Astrocyte of the cerebellum (primary cell): Measurements from ENCODE around the gene TARS3.

Experiments used
- DNase-seq: peaks from one replicate; pipeline ENCODE4 v3.0.0-alpha.2; 2011; ENCODE audit warnings: low read depth
- H3K4me3 ChIP-seq: 2 replicates; pipeline ENCODE4 v1.5.1; 2011; ENCODE audit warnings: mild to moderate bottlenecking, low read depth, low read length, moderate library complexity
- in situ Hi-C: cut with HindIII; loops from 2 replicates; pipeline ENCODE4 v1.10.0; 2017; ENCODE audit warnings: low sequenced_read_pairs
- TF ChIP-seq, protein P1 (sequence below): IDR thresholded peaks from 2 replicates; pipeline ENCODE4 v1.5.1; 2012; ENCODE audit warnings: low read length, low read depth, moderate library complexity, mild to moderate bottlenecking; ENCODE audit errors: missing control alignments

Gene TARS3

GRCh38 chr15:101604124-101604874 lies 120.0 kb downstream of the TARS3 start:
- no peak for DNase-seq
- in situ Hi-C loops = no loop called here
- TF ChIP-seq, protein P1, sequence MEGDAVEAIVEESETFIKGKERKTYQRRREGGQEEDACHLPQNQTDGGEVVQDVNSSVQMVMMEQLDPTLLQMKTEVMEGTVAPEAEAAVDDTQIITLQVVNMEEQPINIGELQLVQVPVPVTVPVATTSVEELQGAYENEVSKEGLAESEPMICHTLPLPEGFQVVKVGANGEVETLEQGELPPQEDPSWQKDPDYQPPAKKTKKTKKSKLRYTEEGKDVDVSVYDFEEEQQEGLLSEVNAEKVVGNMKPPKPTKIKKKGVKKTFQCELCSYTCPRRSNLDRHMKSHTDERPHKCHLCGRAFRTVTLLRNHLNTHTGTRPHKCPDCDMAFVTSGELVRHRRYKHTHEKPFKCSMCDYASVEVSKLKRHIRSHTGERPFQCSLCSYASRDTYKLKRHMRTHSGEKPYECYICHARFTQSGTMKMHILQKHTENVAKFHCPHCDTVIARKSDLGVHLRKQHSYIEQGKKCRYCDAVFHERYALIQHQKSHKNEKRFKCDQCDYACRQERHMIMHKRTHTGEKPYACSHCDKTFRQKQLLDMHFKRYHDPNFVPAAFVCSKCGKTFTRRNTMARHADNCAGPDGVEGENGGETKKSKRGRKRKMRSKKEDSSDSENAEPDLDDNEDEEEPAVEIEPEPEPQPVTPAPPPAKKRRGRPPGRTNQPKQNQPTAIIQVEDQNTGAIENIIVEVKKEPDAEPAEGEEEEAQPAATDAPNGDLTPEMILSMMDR = no peak
- no peak overlapping the region for H3K4me3 ChIP-seq
